ENCODE measurements around the gene CRY1.
A peak's percentile ranks its signal among the peaks of the same experiment; 100 is the strongest.

The CRY1 gene

DNA sequence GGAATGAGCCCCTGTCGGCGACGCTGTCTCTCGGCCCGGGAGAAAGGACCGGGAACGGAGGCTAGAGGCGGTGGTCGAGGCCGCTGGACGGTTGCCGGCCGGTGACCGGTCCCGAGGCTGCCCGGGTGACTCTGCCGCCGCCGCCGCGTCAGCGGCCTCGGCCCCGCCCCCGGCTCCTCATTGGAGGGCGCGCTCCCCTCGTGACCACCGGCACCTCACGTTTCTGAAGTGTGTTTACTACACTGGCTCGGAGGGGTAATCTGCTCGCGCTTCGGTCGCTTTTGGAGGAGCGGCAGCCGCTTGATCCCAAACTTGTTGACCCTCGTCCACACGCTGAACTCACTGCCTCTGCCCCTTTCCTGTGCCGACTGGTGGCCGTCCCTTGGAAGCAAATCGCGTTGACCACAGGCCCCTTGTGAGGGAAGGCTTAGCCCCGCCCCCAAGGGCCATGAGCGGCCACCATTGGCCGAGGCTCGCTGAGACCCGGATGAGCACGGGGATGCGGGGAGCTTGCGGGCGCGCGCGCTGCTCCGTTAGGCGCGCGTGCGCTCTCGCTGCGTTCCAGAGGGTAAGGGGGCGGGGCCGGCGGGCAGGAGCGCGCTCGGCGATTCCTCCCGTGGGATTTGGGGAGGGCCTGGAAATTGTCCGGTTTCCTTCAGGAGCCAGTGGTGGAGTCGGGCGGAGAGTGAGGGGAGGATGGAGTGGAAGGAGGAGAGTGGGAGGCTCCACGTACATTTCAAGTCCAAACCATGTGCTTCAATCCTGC is at the start of gene CRY1:
TSS of gene CRY1 (minus strand) at position 133 of the 766 bp plus-strand sequence. CDS start 588 bp downstream, outside the sequence.
- peak; percentile 94 for DNase-seq (ENCODE audit: low spot score)

DNA sequence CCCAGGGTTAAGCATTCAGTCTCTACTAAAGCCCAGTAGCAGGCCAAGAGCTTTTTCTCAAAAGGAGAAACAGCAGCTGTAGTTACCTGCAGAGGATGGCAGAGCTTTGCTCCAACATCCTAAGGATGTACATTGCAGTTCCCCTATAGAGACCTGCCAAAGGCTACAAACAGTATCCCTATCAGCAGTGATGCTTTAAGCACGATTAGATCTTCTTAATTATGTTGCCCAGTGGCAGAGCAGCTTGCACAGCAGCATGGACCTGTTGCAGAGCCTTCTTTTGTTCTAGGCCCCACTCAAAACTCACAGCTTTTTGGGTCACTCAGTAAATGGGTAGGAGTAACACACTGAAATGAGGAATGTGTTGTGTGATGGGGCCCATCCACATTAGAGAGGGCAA is 46.4 kb upstream of the CRY1 start:
- DNase-seq (ENCODE audit: low spot score): no peak

DNA sequence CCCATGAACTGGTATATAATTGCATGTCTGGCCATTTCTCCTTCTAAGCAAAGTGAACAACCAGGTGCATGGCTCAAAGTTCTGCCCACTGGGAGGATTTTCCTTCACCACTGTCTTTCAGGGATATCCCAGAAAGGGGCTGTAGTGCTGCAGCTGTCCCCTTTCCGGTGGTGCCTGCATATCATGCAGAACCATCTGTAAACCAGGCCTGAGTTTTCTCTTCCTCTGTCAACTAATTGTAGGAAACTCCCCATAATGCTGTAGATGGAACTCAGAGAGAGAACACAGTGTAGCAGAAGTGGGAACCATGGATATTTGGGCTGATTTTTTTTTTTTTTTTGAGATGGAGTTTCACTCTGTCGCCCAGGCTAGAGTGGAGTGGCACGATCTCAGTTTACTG is 45.6 kb upstream of the CRY1 start:
- DNase-seq (ENCODE audit: low spot score): no peak

DNA sequence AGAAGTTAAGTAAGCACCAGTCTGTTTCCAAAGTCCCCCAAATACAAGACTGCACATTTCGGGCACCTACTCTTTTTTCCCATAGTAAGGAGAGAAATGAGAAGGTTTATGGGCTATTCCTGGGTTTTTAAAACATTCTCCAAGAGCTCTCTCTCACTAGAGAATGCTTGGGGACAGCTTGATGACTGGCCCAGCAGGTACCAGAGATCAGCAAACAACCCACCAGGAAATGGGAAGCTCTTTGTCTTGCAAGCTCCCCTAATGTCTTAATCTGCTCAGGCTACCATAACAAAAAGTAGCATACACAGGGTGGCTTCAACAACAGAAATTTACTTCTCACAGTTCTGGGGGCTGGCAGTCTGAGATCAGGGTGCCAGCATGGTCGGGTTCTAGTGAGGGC is 41.8 kb upstream of the CRY1 start:
- DNase-seq (ENCODE audit: low spot score): no peak

DNA sequence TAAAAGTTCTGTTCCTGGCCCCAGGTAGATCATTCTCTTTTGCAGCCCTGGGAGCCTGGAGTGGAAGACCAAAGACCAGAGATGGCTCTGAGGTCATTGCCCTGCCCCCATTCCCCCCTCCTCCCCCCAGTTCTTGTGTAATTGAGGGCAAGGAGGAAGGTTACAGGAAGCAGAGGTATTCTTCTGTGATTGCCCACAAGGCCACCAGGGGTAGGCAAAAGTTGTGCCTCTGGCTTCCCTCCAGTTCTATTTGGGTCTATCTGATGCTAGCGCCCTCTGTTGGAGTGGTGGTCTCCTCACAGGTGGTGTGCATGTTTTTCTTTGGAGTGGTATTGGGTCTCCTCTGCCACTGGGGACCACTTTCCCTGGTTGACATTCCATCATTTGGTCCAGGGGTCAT is 41.2 kb upstream of the CRY1 start:
- DNase-seq (ENCODE audit: low spot score): no peak

DNA sequence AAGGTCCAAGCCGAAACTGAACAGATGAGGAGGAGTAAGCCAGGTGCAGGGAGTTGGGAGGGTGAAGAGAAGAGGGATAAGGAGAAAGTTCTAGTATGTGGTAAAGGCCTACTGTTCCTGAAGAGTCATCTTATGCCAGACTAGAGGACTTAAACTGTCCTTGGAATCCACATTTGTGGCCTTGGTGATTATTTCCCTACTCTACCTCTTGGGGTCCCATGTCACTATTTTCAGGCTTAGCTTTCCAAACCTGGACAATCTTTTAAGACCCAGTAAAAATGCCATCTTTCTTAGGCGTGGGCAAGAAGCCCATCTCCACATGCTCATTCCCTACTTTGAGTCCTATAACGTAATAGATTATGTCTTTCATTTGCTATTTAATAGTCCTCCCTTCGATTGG is 40.1 kb upstream of the CRY1 start:
- no peak for DNase-seq (ENCODE audit: low spot score)

DNA sequence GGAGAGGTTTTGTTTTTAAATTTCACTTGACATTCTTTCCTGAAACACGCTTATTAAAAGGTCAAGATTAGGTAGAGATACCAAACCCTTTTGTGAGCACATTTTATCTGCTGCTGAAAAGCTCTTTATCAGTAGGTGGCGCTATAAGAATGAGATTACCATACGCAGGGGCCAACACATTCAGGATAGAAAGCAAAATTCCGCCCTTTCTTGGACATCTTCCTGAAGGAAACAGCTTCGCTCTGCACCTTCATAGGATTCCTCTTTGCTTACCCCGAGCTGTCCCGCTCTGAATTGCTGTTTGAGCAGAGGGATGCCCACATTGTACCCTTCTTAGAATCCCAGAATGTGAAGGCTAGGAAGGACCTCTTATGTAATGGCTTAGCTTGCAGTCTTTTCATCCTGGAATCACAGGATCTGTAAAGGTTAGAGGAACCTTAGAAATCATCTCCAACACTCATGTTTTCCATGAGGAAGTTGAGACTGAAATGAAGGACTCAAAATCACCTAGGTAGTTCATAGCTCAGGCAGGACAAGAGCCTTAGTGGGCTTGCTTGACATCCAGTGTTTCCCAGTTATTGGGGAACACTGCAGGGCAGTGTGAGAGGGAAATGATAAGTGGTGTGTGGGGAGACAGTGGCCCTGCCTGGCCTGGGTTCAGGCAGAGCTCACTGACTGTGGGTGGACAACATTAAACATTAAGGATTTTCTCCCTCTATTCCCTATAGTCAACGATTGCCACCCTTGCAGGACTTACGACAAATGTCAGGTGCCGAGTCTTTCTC is 38.7 kb upstream of the CRY1 start:
- peak; percentile 19 for DNase-seq (ENCODE audit: low spot score)

DNA sequence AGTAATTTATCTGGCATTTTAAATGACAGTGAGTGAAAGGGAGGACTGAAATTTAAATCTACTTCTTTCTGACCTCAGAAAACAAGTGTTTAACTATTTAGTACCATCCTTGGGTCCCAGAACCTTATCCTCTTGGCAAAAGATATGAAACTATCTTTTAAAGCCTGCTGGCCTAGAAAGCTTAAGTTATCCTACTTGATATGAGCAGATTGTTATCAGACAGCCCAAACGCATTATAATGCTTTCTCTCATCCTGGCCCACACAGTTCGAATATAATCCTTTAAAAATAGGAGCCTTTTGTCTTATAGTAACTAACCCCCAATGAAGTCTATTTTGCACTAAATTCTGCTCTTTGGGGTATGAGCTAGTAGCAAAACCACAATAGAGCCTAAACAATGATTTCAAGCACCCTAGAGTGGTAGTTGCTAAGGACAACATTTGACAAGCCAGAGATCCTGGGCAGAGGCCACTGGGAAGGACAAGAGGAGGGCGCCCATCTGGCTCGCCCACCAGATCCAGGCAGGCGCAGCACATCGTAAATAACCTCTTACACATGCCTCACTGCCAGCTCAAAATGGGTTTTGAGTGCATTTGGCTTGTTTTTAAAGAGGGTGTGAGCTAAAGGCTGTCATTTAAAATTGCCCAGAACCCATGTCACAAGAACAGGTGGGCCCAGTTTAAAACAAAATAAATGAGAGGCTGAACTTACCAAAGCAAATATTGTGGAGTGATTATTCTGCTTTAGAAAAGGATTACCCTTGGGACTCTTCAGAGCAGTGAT is 37.7 kb upstream of the CRY1 start:
- no peak for DNase-seq (ENCODE audit: low spot score)

DNA sequence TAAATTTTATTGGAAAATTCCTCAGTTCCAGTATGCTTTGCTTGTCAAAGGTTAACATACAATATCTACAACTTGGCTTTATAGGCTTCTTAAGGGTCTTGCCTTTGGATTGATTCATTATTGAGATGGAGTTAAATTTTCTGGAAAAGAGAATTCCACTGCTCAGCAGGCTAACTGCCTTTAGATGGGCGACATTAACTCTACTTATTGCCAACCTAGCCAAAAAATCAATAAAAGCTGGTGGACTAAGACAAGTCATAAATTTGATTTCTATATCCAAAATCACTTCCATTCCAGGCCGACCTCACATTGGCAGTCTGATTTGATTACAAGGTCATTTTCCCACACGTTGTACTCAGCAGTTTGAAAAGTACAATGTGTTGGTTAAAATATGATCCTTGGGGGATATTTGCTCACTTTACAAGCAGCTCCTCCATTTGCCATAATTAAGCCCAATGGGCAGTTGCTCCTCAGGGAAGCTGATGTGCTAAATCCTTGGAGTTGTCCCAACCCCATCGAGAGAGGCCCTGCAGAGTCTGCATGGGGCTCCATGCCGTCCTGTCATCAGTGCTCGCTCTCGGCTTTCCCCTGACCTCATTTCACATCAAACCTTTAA is 36.1 kb upstream of the CRY1 start:
- DNase-seq (ENCODE audit: low spot score): no peak

DNA sequence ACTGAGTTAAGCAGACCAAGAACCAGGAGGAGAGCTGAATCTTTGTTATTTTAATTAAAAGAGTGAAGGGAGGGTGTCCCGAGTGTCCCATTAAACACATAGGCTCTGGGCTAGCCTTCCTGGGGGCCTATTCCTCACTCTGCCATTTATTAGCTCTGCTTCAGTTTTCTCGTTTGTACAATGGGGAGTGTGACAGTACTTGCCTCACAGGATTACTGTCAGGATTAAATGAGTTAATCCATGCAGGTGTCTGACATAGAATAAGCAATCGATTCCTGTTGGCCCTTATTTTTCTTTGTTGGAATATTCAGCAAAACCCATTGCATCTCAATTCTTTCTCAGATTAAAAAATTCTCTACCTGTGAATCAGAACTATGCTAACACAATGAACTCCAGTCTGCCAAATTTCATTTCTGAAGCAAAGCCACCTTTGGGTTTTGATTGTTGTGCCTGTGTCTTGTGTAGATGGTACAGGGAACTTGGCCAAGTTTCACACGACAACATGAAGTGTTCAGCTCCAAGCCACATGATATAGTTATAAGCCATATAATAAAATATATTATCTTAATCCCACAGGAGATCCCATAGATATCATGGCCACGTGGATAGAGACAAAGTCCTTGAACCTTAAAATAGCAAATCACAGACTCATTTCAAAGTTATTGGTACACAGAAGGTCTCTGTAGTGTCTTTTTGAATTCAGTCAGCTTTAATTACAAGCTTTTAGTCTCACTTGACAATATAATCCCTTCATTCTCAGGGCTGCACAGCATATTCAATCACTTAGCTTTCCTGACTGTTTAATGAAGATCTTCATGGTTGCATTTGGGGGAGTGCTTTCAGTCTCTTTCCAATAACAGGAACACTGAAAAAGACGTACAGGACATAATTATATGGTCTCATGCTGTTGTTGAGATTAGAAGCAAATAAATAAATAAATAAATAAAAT is 34.4 kb upstream of the CRY1 start:
- DNase-seq (ENCODE audit: low spot score): no peak

DNA sequence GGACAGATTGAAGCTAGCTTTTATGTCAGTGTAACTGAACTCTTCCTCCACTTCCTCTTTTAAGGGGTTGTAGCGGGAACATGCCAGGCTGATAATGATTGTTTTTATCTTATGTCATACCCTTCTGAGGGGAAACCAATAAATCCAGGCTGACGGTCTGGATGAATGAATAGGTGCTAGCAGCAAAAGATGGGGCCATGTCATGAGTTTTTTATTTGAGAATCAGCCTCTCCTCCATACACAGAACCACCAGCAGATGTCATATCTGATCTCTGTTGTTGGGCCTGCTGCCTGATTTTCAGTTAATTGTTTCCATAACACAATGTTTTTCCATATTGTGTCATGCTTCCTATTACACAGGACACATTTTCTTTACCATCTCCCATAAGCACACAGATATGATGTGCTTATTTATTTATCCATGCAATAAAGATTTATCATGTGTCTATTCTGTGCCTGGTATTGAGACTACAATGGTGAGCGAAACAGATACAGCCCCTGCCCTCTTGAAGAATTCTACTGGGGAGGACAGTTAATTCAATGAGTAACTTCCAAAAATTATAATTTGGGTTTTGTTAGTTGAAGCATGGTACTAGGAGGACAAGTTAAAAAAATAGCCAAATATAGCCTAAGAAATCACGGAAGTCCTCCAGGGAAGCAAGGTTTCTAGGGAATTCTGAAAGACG is 33.6 kb upstream of the CRY1 start:
- no peak for DNase-seq (ENCODE audit: low spot score)

DNA sequence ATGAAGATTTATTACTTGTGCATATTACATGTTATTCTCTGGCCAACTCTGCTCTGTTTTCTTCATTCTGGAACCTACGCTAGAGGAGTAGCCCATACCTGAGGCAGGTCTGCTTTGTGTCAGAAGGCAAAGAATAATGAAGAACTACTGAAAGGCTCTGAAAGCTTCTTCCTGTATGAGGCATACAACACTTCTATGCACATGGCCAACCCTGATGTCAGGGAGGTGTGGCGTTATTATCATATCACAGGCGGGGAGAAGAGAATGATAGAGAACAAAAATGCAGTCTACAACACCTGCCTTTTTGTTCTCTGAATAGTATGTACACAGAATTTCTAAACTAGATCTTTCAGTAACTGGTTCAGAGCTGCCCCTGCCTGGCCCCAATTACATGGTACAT is 32.5 kb upstream of the CRY1 start:
- DNase-seq (ENCODE audit: low spot score): no peak

DNA sequence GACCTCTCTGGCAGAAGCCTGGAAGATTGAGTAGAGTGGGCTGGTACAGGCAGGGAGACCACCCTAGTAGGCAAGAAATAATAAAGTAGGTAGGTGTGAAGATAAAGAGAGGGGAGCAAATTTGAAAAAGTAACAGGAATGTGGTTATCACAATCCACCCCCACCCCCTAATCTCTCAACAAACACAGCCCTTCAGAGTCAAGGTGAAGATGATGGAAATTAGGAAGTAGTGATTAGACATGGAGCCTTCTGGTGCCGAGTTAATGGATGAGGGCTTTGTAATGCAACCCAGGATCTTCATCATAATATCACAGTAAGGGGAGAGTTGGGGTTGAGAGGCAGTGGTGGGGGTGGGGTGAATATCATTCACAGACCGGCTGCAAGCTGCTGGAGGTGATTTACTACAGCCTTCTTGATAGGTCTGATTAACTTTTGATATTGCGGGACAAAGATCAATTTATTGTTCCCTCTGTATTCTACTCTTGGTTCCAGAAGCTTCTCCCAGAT is 29.2 kb upstream of the CRY1 start:
- no peak for DNase-seq (ENCODE audit: low spot score)

DNA sequence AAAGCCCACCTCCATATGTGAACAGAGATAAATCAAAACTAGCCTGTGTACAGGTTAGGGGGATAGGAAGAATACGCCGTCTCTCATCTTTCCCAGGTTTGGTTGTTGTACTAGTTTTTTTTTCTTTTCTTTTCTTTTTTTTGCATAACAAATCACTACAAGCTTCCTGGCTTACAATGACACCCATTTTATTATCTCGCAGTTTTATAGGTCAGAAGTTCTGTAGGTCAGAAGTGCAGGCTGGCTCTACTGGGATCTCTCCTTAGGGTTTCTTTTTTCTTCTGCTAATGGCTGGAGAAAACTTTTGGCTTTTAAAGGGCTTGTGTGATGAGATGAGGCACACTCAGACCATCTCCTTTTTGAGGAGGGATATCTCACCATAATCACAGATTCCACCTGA is 25.7 kb upstream of the CRY1 start:
- no peak for DNase-seq (ENCODE audit: low spot score)

DNA sequence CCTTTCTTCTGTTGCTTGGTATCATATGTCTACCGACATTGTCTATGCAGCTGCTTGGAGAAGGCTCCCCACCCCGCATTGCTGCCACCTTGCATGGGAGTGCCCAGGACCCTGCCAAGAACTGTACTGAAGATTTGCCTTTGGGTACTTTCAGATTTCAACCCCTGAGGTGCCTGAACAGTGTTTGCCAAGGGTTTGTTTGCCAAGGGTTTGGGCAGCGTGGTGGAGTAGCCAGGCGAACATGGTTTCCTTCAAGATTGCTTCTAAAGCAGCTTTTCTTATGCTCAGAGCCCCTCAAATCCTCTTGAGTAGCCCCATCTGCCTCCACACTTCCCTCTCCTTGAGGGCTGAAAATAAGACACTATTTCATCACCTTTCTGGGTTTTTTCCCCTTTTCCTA is 25.3 kb upstream of the CRY1 start:
- DNase-seq (ENCODE audit: low spot score): no peak

DNA sequence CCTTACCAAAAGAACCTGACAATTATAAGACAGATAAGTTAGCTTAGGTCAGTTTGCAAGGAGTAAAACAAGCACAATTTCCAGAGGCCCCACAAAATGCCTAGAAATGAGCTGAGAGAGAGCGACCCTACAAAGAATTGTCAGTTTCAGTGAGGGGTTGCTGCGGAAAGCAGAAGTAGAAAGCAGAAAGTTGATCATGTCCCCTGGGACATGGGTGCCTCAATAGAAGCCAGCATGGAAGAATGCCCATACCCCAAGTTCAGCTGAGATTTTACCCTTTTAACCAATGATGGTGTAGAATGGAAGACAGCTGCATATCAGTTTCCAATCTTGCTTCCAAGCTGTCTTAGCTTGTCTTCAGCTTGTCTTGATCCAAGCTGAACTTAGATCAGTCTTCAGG is 21.8 kb upstream of the CRY1 start:
- no peak for DNase-seq (ENCODE audit: low spot score)

DNA sequence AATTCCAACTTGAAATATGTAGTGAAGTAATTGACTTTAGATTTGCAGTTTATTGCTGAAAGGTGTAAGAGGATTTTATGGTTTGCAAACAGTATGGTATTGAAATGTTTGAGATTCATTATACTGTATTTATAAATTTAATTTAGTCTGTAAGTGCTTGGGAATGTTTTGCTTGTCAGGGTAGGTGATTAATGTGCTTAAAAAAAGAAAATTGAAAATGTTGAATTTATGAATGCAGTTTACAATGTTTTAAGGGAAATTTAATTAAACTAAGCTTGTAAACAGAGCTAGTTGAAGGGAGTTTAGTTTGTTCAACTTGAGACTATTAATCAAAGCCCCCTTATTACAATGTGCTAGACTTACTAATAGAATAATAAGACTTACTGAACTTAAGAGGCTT is 18.0 kb upstream of the CRY1 start:
- DNase-seq (ENCODE audit: low spot score): no peak

DNA sequence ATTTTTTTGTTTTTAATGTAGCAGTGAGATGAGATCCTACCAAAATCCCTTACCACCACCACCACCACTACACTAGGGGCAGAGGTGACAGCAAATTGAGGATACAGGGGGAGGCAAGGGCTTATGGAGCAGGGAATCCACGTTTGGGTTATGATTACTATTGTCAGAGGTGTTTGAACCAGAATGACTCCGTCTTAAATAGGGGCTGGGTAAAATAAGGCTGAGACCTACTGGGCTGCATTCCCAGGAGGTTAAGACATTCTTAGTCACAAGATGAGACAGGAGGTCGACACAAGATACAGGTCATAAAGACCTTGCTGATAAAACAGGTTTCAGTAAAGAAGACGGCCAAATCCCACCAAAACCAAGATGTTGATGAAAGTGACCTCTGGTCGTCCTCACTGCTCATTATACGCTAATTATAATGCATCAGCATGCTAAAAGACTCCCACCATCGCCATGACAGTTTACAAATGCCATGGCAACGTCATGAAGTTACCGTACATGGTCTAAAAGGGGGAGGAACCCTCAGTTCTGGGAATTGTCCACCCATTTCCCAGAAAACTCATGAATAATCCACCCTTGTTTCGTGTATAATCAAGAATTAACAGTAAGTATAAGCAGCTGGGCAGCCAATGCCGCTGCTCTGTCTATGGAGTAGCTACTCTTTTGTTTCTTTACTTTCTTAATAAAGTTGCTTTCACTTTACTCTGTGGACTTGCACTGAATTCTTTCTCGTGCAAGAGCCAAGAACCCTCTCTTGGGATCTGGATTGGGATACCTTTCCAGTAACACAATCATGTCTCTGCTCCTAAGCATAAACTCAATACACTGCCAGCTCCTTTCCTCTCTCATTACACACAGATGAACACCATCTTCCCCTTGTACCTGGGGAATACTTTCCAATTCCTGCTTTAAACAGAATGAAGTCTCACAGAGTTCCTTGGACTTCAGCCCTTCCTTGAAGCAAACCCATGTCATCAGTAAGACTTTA is 16.7 kb upstream of the CRY1 start:
- DNase-seq (ENCODE audit: low spot score): no peak

DNA sequence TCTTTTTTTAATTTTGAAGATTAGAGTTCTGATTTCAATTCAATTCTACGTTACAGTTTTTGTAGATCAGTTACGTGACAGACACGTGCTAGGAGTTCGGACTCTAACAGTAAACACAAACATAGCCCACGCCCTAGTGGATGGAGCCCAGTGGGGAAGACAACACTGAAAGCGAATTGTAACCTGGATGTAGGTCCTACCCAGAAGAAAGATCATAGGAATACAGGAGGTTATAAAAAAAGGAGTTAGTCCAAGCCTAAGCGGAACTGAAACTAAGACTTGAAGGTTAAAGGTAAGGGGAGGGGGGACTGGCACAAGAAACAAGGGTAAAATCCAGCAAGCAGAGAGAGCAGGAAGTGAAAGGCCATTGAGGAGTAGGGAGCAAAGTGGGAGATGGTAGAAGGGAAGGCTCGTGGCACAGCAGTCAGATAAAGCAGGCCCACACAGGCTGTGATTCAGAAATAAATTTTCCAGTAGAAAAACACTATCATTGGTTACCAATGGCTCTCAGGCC is 15.7 kb upstream of the CRY1 start:
- DNase-seq (ENCODE audit: low spot score): no peak
